Measurements from ENCODE around the gene TUBB4A.

Gene TUBB4A

DNA sequence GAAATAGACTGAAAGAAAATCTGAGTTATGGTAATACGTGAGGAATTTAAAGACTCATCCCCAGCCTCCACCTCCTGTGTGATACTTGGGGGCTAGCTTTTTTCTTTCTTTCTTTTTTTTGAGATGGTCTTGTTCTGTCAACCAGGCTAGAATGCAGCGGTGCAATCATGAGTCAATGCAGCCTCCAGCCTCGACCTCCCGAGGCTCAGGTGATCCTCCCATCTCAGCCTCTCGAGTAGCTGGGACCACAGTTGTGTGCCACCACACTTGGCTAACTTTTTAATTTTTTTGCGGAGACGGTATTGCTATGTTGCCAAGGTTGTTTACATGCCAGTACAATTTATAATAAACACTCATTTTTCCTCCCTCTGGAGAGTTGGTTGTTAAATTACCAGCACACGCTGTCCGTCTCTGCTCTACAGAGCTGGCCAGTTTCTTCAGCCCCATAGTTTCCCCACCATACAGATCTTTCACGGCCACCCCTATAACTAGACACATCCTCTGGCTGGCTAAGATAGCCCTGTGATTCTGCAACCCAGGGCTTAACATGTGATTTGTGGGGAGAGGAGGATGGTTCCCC, 33.5 kb upstream of the TUBB4A start:
- no peak overlapping the region for H3K4me3 ChIP-seq (ENCODE audit: control insufficient read depth, low read depth, low read length)
- TF ChIP-seq, protein P1, sequence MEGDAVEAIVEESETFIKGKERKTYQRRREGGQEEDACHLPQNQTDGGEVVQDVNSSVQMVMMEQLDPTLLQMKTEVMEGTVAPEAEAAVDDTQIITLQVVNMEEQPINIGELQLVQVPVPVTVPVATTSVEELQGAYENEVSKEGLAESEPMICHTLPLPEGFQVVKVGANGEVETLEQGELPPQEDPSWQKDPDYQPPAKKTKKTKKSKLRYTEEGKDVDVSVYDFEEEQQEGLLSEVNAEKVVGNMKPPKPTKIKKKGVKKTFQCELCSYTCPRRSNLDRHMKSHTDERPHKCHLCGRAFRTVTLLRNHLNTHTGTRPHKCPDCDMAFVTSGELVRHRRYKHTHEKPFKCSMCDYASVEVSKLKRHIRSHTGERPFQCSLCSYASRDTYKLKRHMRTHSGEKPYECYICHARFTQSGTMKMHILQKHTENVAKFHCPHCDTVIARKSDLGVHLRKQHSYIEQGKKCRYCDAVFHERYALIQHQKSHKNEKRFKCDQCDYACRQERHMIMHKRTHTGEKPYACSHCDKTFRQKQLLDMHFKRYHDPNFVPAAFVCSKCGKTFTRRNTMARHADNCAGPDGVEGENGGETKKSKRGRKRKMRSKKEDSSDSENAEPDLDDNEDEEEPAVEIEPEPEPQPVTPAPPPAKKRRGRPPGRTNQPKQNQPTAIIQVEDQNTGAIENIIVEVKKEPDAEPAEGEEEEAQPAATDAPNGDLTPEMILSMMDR (IDR thresholded peaks at IDR 0.05; ENCODE audit: control insufficient read depth, insufficient read depth, low read depth, low read length, missing control alignments) = no peak
- DNase-seq (ENCODE audit: low read depth) = no peak

DNA sequence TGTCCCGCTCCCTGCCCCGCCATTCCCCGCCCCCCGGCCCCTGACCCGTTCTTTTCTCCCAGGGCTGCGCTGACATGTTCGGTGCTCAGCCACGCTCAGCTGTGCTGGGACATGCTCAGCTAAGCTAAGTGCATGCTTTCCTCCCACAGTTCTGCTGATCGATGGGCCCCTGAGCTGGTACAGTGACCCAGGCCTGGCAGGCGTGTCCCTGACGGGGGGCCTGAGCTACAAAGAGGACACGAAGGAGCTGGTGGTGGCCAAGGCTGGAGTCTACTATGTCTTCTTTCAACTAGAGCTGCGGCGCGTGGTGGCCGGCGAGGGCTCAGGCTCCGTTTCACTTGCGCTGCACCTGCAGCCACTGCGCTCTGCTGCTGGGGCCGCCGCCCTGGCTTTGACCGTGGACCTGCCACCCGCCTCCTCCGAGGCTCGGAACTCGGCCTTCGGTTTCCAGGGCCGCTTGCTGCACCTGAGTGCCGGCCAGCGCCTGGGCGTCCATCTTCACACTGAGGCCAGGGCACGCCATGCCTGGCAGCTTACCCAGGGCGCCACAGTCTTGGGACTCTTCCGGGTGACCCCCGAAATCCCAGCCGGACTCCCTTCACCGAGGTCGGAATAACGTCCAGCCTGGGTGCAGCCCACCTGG, 32.5 kb upstream of the TUBB4A start:
- H3K4me3 ChIP-seq (ENCODE audit: control insufficient read depth, low read depth, low read length) = no peak overlapping the region
- TF ChIP-seq, protein P1 (IDR thresholded peaks at IDR 0.05; ENCODE audit: control insufficient read depth, insufficient read depth, low read depth, low read length, missing control alignments) = no peak

DNA sequence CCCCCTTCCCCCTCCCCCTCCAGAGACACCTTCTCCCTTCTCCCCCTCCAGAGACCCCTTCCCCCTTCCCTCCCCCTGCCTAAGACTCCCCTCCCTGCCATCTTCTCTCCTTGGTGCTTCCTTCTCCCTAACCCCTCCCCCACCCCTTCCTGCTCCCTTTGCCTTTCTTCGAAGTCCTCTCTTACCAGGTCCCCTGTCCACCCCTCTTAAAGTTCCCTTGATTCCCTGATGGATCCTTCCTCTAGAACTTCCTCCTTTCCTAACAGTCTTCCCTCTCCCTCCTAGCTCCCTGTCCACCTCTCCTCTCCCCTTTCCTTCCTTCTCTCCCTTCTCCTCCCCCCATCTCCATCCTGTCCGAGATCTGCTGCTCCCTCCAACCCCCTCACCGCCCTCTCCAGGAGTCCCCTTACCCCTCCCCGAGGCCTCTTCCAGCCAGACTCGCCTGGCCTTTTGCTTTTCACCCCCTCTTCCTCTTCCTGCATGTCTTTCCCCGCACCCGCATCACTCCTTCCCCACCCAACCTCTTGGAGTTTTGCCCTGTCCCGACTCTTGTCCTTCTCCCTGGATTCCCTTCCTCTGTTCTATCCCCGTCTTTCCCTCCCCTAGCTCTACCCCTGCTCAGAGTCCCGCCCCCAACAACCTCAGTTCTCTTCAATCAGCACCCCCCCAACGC, 31.8 kb upstream of the TUBB4A start:
- DNase-seq (ENCODE audit: low read depth) = no peak
- H3K4me3 ChIP-seq (ENCODE audit: control insufficient read depth, low read depth, low read length) = no peak overlapping the region
- TF ChIP-seq, protein P1 (IDR thresholded peaks at IDR 0.05; ENCODE audit: control insufficient read depth, insufficient read depth, low read depth, low read length, missing control alignments) = no peak

More for the DNA sequence above, 32.5 kb upstream of the TUBB4A start:
- DNase-seq (ENCODE audit: low read depth) = no peak

DNA sequence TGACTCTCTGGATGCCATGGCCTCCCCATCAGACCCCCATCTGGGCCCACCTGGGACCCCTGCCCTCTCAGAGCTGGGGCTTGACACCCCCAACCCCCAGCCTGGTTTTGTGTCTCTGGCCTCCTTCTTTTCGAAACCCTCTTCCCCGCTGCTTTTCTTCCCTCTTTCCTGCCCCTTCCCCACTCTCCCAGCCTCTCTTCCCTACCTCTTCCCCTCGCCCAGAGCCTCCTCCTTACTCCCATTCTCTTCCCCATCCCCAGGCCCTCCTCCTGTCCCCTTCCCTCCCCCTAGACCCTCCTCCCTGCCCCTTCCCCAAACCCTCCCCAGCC, 30.9 kb upstream of the TUBB4A start:
- DNase-seq (ENCODE audit: low read depth) = no peak
- TF ChIP-seq, protein P1 (IDR thresholded peaks at IDR 0.05; ENCODE audit: control insufficient read depth, insufficient read depth, low read depth, low read length, missing control alignments) = no peak
- H3K4me3 ChIP-seq (ENCODE audit: control insufficient read depth, low read depth, low read length) = no peak overlapping the region

DNA sequence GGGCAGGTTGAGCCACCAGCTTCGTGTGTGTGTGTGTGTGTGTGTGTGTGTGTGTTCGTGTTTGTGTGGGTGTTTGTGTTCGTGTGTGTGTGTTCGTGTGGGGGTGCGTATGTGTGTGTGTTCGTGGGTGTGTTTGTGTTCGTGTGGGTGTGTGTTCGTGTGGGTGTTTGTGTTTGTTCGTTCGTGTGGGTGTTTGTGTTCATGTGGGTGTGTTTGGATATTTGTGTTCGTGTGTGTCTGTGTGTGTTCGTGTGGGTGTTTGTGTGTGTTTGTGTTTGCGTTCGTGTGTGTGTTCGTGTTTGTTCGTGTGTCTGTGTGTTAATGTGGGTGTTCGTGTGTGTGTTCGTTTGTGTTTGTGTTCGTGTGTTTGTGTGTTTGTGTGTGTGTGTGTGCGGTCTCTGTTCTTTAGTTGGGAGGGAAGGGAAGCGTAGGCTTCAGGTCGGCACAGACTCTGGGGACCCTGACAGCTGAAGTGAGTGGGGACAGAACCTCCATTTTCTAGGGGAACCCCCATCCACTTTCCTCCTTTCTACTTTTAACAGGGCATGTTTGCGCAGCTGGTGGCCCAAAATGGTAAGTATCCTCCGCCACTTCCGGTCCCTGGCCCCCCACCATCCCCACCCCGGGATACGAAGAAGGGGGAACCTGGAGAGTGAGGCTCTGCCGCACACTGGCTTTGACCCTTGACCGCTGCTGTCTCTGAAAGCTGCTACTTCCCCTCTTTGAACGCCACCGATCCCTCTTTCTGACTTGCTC, 30.3 kb upstream of the TUBB4A start:
- TF ChIP-seq, protein P1 (IDR thresholded peaks at IDR 0.05; ENCODE audit: control insufficient read depth, insufficient read depth, low read depth, low read length, missing control alignments) = no peak
- no peak overlapping the region for H3K4me3 ChIP-seq (ENCODE audit: control insufficient read depth, low read depth, low read length)
- no peak for DNase-seq (ENCODE audit: low read depth)

DNA sequence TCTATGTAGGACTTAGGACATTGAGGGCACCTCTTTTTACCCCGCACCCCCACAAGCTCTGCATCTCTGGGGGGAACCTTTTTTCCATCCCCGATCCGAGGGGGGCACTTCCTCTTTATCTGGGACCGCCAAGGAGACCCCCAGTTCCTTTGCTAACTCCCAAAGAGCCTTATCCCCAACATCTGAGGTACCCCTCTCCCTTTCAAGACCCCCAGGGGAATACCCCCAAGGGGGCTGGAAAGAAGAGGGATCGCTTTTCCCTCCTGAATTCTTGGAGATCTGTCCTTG, 29.8 kb upstream of the TUBB4A start:
- DNase-seq (ENCODE audit: low read depth) = no peak
- no peak overlapping the region for H3K4me3 ChIP-seq (ENCODE audit: control insufficient read depth, low read depth, low read length)
- TF ChIP-seq, protein P1 (IDR thresholded peaks at IDR 0.05; ENCODE audit: control insufficient read depth, insufficient read depth, low read depth, low read length, missing control alignments) = no peak
